SJSA1 (cell line): ENCODE data around the gene USP47. TPM values are rescaled to one million over a fixed set of nuclear protein-coding genes. Genes with fewer than 3 reads are reported as not detected.

Experiments
- DNase-seq, 2 experiments: peaks; one replicate each; pipeline ENCODE4 v3.0.0-alpha.2; 2015 to 2020; ENCODE audit warnings: low spot score in 2 of 2, low read depth in 1 of 2
- H3K27ac ChIP-seq: fragments of 250-450 bp; sonication (Bioruptor Pico); 2 replicates; pipeline ENCODE4 v1.5.1; 2020; ENCODE audit warnings: mild to moderate bottlenecking, moderate library complexity
- H3K27me3 ChIP-seq: fragments of 250-450 bp; sonication (Bioruptor Pico); replicated peaks from 2 replicates; pipeline ENCODE4 v1.5.1; 2020; ENCODE audit warnings: mild to moderate bottlenecking, moderate library complexity
- H3K36me3 ChIP-seq: fragments of 250-450 bp; sonication (Bioruptor Pico); 2 replicates; pipeline ENCODE4 v1.5.1; 2020; ENCODE audit warnings: mild to moderate bottlenecking
- H3K4me1 ChIP-seq: fragments of 250-450 bp; sonication (Bioruptor Pico); replicated peaks from 2 replicates; pipeline ENCODE4 v1.6.1; 2021; ENCODE audit warnings: mild to moderate bottlenecking
- H3K4me3 ChIP-seq: fragments of 250-450 bp; sonication (Bioruptor Pico); 2 replicates; pipeline ENCODE4 v1.5.1; 2020; ENCODE audit warnings: mild to moderate bottlenecking
- H3K9me3 ChIP-seq: fragments of 250-450 bp; sonication (Bioruptor Pico); replicated peaks from 2 replicates; pipeline ENCODE4 v1.5.1; 2020; ENCODE audit warnings: mild to moderate bottlenecking
- total RNA-seq: library from RNA; depleted of rRNA; stranded (reverse); fragments of >200 nt; shearing (Covaris generic); gene quantifications from 2 replicates; pipeline ENCODE4 v1.2.3, GENCODE V29; 2014

Gene USP47
- total RNA-seq, 1 experiment from 2014 or later: 64.9 TPM

- no peaks in the 10 kb centered on the region for H3K9me3 ChIP-seq
- DNase-seq: no peak
- H3K36me3 ChIP-seq: peaks cover 95% of the 10 kb centered on the region
- H3K27me3 ChIP-seq: no peaks in the 10 kb centered on the region
- peaks cover 10% of the 10 kb centered on the region for H3K4me1 ChIP-seq
- no peak overlapping the region for H3K27ac ChIP-seq
- H3K4me3 ChIP-seq: no peak overlapping the region
Measured at GRCh38 chr11:11965192-11965591, 123.4 kb downstream of the USP47 start.

GRCh38 chr11:11965656-11966353 lies 124.0 kb downstream of the USP47 start:
- Histone ChIP-seq H3K36me3 (peaks cover 98% of the 10 kb centered on the region), H3K27me3 (no peaks in the 10 kb centered on the region), H3K4me3 (no peak overlapping the region), H3K27ac (no peak overlapping the region), H3K9me3 (no peaks in the 10 kb centered on the region), H3K4me1 (peaks cover 4% of the 10 kb centered on the region)
- no peak for DNase-seq

- no peak overlapping the region for H3K27ac ChIP-seq
- H3K36me3 ChIP-seq: peaks cover 98% of the 10 kb centered on the region
- H3K4me3 ChIP-seq: no peak overlapping the region
- H3K4me1 ChIP-seq: no peaks in the 10 kb centered on the region; the same call in none of the 2 replicates
- H3K9me3 ChIP-seq: no peaks in the 10 kb centered on the region
- H3K27me3 ChIP-seq: no peaks in the 10 kb centered on the region
- no peak for DNase-seq
Measured at GRCh38 chr11:11966354-11966741, 124.6 kb downstream of the USP47 start.

GRCh38 chr11:11966826-11967668 lies 125.3 kb downstream of the USP47 start:
- H3K27ac ChIP-seq: no peak overlapping the region
- H3K36me3 ChIP-seq: peaks cover 97% of the 10 kb centered on the region
- no peaks in the 10 kb centered on the region for H3K9me3 ChIP-seq
- H3K27me3 ChIP-seq: no peaks in the 10 kb centered on the region
- no peak overlapping the region for H3K4me3 ChIP-seq
- peak; percentile 49 to 83 for DNase-seq
- H3K4me1 ChIP-seq: peaks cover 4% of the 10 kb centered on the region

GRCh38 chr11:11967669-11968510 lies 126.1 kb downstream of the USP47 start:
- H3K4me3 ChIP-seq: no peak overlapping the region
- no peaks in the 10 kb centered on the region for H3K9me3 ChIP-seq
- H3K36me3 ChIP-seq: peaks cover 95% of the 10 kb centered on the region
- H3K27me3 ChIP-seq: no peaks in the 10 kb centered on the region
- no peak overlapping the region for H3K27ac ChIP-seq
- DNase-seq: no peak
- H3K4me1 ChIP-seq: peaks cover 9% of the 10 kb centered on the region

GRCh38 chr11:11968511-11969280 lies 126.9 kb downstream of the USP47 start:
- no peaks in the 10 kb centered on the region for H3K9me3 ChIP-seq
- H3K27ac ChIP-seq: no peak overlapping the region
- peaks cover 17% of the 10 kb centered on the region for H3K4me1 ChIP-seq
- H3K36me3 ChIP-seq: peaks cover 91% of the 10 kb centered on the region
- H3K4me3 ChIP-seq: no peak overlapping the region
- no peak for DNase-seq
- no peaks in the 10 kb centered on the region for H3K27me3 ChIP-seq

GRCh38 chr11:11969380-11970215 lies 127.8 kb downstream of the USP47 start:
- Histone ChIP-seq H3K4me3 (no peak overlapping the region), H3K9me3 (no peaks in the 10 kb centered on the region), H3K36me3 (peaks cover 91% of the 10 kb centered on the region), H3K27me3 (no peaks in the 10 kb centered on the region), H3K4me1 (peaks cover 26% of the 10 kb centered on the region), H3K27ac (no peak overlapping the region)
- no peak for DNase-seq

GRCh38 chr11:11970556-11970955 lies 128.8 kb downstream of the USP47 start:
- no peak for DNase-seq
- Histone ChIP-seq H3K4me1 (peaks cover 36% of the 10 kb centered on the region), H3K27me3 (no peaks in the 10 kb centered on the region), H3K9me3 (no peaks in the 10 kb centered on the region), H3K4me3 (no peak overlapping the region), H3K27ac (no peak overlapping the region), H3K36me3 (peaks cover 91% of the 10 kb centered on the region)

- Histone ChIP-seq H3K27ac (no peak overlapping the region), H3K36me3 (peaks cover 85% of the 10 kb centered on the region), H3K27me3 (no peaks in the 10 kb centered on the region), H3K4me3 (no peak overlapping the region), H3K4me1 (peaks cover 51% of the 10 kb centered on the region), H3K9me3 (no peaks in the 10 kb centered on the region)
- DNase-seq: no peak
Measured at GRCh38 chr11:11971906-11972547, 130.3 kb downstream of the USP47 start.

GRCh38 chr11:11972730-11973341 lies 131.1 kb downstream of the USP47 start:
- no peaks in the 10 kb centered on the region for H3K27me3 ChIP-seq
- peaks cover 80% of the 10 kb centered on the region for H3K36me3 ChIP-seq
- H3K4me1 ChIP-seq: peaks cover 59% of the 10 kb centered on the region

GRCh38 chr11:11973361-11973800 lies 131.6 kb downstream of the USP47 start:
- Histone ChIP-seq H3K27me3 (no peaks in the 10 kb centered on the region), H3K36me3 (peaks cover 80% of the 10 kb centered on the region), H3K9me3 (no peaks in the 10 kb centered on the region), H3K27ac (peak overlapping the region; percentile 72), H3K4me1 (peaks cover 64% of the 10 kb centered on the region), H3K4me3 (no peak overlapping the region)
- DNase-seq: peak; percentile 72

More at GRCh38 chr11:11972730-11973341, 131.1 kb downstream of the USP47 start:
- Histone ChIP-seq H3K4me3 (no peak overlapping the region), H3K9me3 (no peaks in the 10 kb centered on the region), H3K27ac (peak overlapping the region; percentile 72)
- no peak for DNase-seq

GRCh38 chr11:11973866-11974265 lies 132.1 kb downstream of the USP47 start:
- H3K4me3 ChIP-seq: no peak overlapping the region
- peaks cover 69% of the 10 kb centered on the region for H3K4me1 ChIP-seq
- H3K27ac ChIP-seq: peak overlapping the region; percentile 72
- H3K9me3 ChIP-seq: no peaks in the 10 kb centered on the region
- H3K27me3 ChIP-seq: no peaks in the 10 kb centered on the region
- DNase-seq: no peak
- H3K36me3 ChIP-seq: peaks cover 80% of the 10 kb centered on the region
